ENCODE measurements around the gene PRRC2B. TPM values are rescaled to one million over a fixed set of nuclear protein-coding genes. Genes with fewer than 3 reads are reported as not detected.
A peak's percentile ranks its signal among the peaks of the same experiment; 100 is the strongest.

PRRC2B gene
- total RNA-seq, 1 experiment from 2014 or later: 137 TPM

DNA sequence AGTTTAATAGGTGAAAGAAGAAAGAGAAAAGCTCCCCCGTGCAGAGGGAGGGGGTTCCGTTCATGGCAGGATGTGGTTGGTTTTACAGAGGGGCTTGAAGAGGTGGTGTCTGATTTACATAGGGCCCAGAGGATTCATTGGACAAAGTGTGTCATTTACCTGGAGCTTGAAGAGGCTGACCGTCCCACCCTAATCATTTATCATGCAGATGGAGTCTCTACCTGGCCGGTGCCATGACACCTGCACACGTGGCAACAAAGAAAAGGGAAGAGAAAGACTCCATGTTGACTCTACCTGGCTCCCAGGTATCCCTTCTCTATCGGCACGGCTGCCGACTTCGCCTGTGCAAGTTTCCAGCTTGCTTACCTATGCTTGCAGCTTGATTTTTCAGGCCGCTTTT lies 35.3 kb upstream of the PRRC2B start:
- Mint-ChIP-seq H3K36me3 (ENCODE audit: insufficient read depth, unreplicated experiment) (no peaks in the 10 kb centered on the region), H3K27ac (ENCODE audit: unreplicated experiment) (no peak overlapping the region), H3K27me3 (ENCODE audit: unreplicated experiment) (no peaks in the 10 kb centered on the region), H3K4me3 (ENCODE audit: low read depth, unreplicated experiment) (no peak overlapping the region), H3K4me1 (ENCODE audit: low read depth, unreplicated experiment) (no peaks in the 10 kb centered on the region), H3K9me3 (ENCODE audit: low read depth, unreplicated experiment) (no peaks in the 10 kb centered on the region)
- CTCF ChIA-PET: no interaction called here
- no TSS peak for BruUV-seq (replicated peaks)
- no peak for DNase-seq
- TF ChIP-seq, protein P1, sequence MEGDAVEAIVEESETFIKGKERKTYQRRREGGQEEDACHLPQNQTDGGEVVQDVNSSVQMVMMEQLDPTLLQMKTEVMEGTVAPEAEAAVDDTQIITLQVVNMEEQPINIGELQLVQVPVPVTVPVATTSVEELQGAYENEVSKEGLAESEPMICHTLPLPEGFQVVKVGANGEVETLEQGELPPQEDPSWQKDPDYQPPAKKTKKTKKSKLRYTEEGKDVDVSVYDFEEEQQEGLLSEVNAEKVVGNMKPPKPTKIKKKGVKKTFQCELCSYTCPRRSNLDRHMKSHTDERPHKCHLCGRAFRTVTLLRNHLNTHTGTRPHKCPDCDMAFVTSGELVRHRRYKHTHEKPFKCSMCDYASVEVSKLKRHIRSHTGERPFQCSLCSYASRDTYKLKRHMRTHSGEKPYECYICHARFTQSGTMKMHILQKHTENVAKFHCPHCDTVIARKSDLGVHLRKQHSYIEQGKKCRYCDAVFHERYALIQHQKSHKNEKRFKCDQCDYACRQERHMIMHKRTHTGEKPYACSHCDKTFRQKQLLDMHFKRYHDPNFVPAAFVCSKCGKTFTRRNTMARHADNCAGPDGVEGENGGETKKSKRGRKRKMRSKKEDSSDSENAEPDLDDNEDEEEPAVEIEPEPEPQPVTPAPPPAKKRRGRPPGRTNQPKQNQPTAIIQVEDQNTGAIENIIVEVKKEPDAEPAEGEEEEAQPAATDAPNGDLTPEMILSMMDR (IDR thresholded peaks at IDR 0.05; ENCODE audit: unreplicated experiment): no peak
- intact Hi-C loops (cut with micrococcal nuclease; ENCODE audit: unreplicated experiment): loop anchor here (10.0 kb wide), 1 partner anchor 386 kb away; the partner anchor contains the start of gene RAPGEF1

- BruUV-seq (replicated peaks): no TSS peak
- Mint-ChIP-seq H3K36me3 (ENCODE audit: insufficient read depth, unreplicated experiment) (no peaks in the 10 kb centered on the region), H3K4me3 (ENCODE audit: low read depth, unreplicated experiment) (no peak overlapping the region), H3K27ac (ENCODE audit: unreplicated experiment) (no peak overlapping the region), H3K27me3 (ENCODE audit: unreplicated experiment) (no peaks in the 10 kb centered on the region), H3K4me1 (ENCODE audit: low read depth, unreplicated experiment) (no peaks in the 10 kb centered on the region), H3K9me3 (ENCODE audit: low read depth, unreplicated experiment) (no peaks in the 10 kb centered on the region)
- TF ChIP-seq, protein P1 (IDR thresholded peaks at IDR 0.05; ENCODE audit: unreplicated experiment): no peak
- intact Hi-C loops (cut with micrococcal nuclease; ENCODE audit: unreplicated experiment): no loop called here
- peak; percentile 8 for DNase-seq
- CTCF ChIA-PET: interaction anchor here (0.7 kb wide), 1 partner anchor 79 kb away, joined by 3 read pairs; no protein-coding TSS in a partner anchor
Measured at GRCh38 chr9:131361202-131361833, 32.6 kb upstream of the PRRC2B start.

GRCh38 chr9:131365546-131365945 lies 28.3 kb upstream of the PRRC2B start:
- Mint-ChIP-seq H3K4me3 (ENCODE audit: low read depth, unreplicated experiment) (no peak overlapping the region), H3K27me3 (ENCODE audit: unreplicated experiment) (no peaks in the 10 kb centered on the region), H3K4me1 (ENCODE audit: low read depth, unreplicated experiment) (no peaks in the 10 kb centered on the region), H3K36me3 (ENCODE audit: insufficient read depth, unreplicated experiment) (no peaks in the 10 kb centered on the region), H3K27ac (ENCODE audit: unreplicated experiment) (no peak overlapping the region), H3K9me3 (ENCODE audit: low read depth, unreplicated experiment) (no peaks in the 10 kb centered on the region)
- TF ChIP-seq, protein P1 (IDR thresholded peaks at IDR 0.05; ENCODE audit: unreplicated experiment): no peak
- intact Hi-C loops (cut with micrococcal nuclease; ENCODE audit: unreplicated experiment): no loop called here
- DNase-seq: no peak
- BruUV-seq (replicated peaks): no TSS peak
- CTCF ChIA-PET: no interaction called here

DNA sequence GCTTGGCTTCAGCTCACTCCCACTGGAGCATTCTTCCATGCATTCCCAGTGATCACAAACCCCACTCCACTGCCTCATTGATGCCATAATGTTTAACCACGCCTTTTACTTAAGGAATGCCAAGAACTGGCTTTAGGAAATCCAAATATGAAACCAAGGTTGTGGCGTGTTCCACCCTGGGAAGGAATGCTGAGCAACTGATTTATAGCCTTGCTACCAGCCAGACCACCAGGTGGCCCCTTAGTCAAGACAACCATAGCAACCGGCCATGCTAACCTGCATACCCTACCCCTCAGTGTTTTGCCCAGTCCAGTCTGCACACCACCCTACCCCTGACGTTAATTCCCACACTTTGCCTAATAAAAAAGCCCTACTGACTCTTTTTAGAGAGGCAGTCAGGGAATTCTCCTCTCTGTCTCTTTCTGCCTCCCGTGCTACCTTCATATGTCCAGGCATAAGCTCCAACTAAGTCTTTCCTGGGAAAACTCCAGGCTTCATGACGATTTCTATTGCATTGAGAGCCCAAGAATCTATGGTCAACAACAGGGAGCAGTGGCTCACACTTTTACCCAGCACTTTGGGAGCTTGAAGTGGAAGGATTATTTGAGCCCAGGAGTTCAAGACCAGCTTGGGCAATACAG lies 27.0 kb upstream of the PRRC2B start:
- BruUV-seq (replicated peaks): no TSS peak
- CTCF ChIA-PET: interaction anchor here (0.5 to 1.0 kb wide), 2 partner anchors 31 to 39 kb away, joined by 3 read pairs; no protein-coding TSS in a partner anchor
- intact Hi-C loops (cut with micrococcal nuclease; ENCODE audit: unreplicated experiment): no loop called here

More for the DNA sequence above, 27.0 kb upstream of the PRRC2B start:
- TF ChIP-seq, protein P1 (IDR thresholded peaks at IDR 0.05; ENCODE audit: unreplicated experiment): no peak
- Mint-ChIP-seq H3K9me3 (ENCODE audit: low read depth, unreplicated experiment) (no peaks in the 10 kb centered on the region), H3K4me1 (ENCODE audit: low read depth, unreplicated experiment) (no peaks in the 10 kb centered on the region), H3K27me3 (ENCODE audit: unreplicated experiment) (no peaks in the 10 kb centered on the region), H3K36me3 (ENCODE audit: insufficient read depth, unreplicated experiment) (no peaks in the 10 kb centered on the region), H3K27ac (ENCODE audit: unreplicated experiment) (no peak overlapping the region), H3K4me3 (ENCODE audit: low read depth, unreplicated experiment) (no peak overlapping the region)
- DNase-seq: peak; percentile 40

Data from Calu3 (cell line).